Liver (tissue), 3 donors: ENCODE measurements around the gene LRRC71.

ENCODE experiments used
- EGR1 ChIP-seq, 2 donors: IDR thresholded peaks; 2 replicates each; pipeline ENCODE4 v1.6.1; 2016 to 2018; ENCODE audit warnings: antibody characterized with exemption in 2 of 2, low read depth in 2 of 2
- FOXA2 ChIP-seq: IDR thresholded peaks from 2 replicates; pipeline ENCODE4 v1.6.1; 2016; ENCODE audit warnings: antibody characterized with exemption
- JUND ChIP-seq, 2 donors: IDR thresholded peaks; 2 replicates each; pipeline ENCODE4 v1.6.1; 2016; ENCODE audit warnings: antibody characterized with exemption in 2 of 2
- RAD21 ChIP-seq, 2 donors: IDR thresholded peaks; 2 replicates each; pipeline ENCODE4 v1.6.1; 2016; ENCODE audit warnings: antibody characterized with exemption in 2 of 2, mild to moderate bottlenecking in 2 of 2
- YY1 ChIP-seq: IDR thresholded peaks from 2 replicates; pipeline ENCODE4 v1.6.1; 2016; ENCODE audit warnings: antibody characterized with exemption, mild to moderate bottlenecking
- TF ChIP-seq, protein P1 (sequence below): fragments of 150-350 bp; IDR thresholded peaks from 2 replicates; pipeline ENCODE4 v1.5.1; 2017; ENCODE audit warnings: improper control_type of control experiment, low read depth, low read length; ENCODE audit not compliant: missing input control
- TF ChIP-seq, protein P2 (sequence below): IDR thresholded peaks from 2 replicates; pipeline ENCODE4 v1.6.1; 2016; ENCODE audit warnings: antibody characterized with exemption
- TF ChIP-seq, protein P3 (sequence below): IDR thresholded peaks from 2 replicates; pipeline ENCODE4 v1.6.1; 2016; ENCODE audit warnings: antibody characterized with exemption
- TF ChIP-seq, protein P4 (sequence below): IDR thresholded peaks from 2 replicates; pipeline ENCODE4 v1.6.1; 2016; ENCODE audit warnings: antibody characterized with exemption, mild to moderate bottlenecking
- donor health status: healthy.
- donor health status: healthy.

DNA sequence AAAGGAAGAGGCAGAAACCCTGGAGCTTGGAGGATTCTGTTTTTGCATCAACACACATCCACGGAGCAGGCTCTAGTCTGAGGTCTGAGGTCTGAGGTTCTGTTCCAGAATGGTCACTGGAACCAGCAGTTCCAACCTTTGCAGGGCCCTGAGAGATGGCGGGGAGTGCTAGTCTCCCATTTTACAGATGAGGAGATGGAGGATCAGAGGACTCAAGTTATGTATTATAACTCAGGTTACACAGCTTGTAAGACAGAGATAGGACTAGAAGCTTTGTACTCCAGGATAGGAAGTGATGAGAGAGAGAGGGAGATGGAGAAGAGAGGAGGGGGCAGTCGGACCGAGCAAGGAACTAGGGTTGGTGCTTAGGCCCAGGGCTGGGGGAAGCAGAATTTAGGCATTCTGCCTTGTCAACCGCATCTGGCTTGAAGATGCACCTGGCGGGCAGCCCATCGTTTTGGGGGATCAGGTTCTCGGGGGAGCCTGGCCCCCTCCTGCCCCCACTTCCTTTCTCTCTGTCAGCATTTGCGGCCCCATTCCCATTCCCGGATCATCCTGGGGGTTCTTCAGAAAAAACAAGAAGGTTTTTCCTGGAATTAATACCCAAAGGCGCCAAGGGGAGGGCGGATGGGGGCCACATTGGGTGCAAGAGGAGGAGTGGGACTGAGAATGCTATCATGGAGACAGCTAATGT is 21.3 kb upstream of the LRRC71 start:
- TF ChIP-seq, protein P1, sequence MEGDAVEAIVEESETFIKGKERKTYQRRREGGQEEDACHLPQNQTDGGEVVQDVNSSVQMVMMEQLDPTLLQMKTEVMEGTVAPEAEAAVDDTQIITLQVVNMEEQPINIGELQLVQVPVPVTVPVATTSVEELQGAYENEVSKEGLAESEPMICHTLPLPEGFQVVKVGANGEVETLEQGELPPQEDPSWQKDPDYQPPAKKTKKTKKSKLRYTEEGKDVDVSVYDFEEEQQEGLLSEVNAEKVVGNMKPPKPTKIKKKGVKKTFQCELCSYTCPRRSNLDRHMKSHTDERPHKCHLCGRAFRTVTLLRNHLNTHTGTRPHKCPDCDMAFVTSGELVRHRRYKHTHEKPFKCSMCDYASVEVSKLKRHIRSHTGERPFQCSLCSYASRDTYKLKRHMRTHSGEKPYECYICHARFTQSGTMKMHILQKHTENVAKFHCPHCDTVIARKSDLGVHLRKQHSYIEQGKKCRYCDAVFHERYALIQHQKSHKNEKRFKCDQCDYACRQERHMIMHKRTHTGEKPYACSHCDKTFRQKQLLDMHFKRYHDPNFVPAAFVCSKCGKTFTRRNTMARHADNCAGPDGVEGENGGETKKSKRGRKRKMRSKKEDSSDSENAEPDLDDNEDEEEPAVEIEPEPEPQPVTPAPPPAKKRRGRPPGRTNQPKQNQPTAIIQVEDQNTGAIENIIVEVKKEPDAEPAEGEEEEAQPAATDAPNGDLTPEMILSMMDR: no peak
- TF ChIP-seq JUND (IDR thresholded peaks at IDR 0.05): no peak
- TF ChIP-seq RAD21 (IDR thresholded peaks at IDR 0.05): no peak
- TF ChIP-seq, protein P2, sequence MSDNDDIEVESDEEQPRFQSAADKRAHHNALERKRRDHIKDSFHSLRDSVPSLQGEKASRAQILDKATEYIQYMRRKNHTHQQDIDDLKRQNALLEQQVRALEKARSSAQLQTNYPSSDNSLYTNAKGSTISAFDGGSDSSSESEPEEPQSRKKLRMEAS: no peak
- no peak for TF ChIP-seq EGR1 (IDR thresholded peaks at IDR 0.05; ENCODE audit: low read depth in 2 of 2)
- TF ChIP-seq, protein P3, sequence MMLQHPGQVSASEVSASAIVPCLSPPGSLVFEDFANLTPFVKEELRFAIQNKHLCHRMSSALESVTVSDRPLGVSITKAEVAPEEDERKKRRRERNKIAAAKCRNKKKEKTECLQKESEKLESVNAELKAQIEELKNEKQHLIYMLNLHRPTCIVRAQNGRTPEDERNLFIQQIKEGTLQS: no peak
- TF ChIP-seq YY1: no peak
- TF ChIP-seq, protein P4, sequence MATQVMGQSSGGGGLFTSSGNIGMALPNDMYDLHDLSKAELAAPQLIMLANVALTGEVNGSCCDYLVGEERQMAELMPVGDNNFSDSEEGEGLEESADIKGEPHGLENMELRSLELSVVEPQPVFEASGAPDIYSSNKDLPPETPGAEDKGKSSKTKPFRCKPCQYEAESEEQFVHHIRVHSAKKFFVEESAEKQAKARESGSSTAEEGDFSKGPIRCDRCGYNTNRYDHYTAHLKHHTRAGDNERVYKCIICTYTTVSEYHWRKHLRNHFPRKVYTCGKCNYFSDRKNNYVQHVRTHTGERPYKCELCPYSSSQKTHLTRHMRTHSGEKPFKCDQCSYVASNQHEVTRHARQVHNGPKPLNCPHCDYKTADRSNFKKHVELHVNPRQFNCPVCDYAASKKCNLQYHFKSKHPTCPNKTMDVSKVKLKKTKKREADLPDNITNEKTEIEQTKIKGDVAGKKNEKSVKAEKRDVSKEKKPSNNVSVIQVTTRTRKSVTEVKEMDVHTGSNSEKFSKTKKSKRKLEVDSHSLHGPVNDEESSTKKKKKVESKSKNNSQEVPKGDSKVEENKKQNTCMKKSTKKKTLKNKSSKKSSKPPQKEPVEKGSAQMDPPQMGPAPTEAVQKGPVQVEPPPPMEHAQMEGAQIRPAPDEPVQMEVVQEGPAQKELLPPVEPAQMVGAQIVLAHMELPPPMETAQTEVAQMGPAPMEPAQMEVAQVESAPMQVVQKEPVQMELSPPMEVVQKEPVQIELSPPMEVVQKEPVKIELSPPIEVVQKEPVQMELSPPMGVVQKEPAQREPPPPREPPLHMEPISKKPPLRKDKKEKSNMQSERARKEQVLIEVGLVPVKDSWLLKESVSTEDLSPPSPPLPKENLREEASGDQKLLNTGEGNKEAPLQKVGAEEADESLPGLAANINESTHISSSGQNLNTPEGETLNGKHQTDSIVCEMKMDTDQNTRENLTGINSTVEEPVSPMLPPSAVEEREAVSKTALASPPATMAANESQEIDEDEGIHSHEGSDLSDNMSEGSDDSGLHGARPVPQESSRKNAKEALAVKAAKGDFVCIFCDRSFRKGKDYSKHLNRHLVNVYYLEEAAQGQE: no peak
- no peak for TF ChIP-seq FOXA2
